HEK293T (cell line): ENCODE results near the gene UBR3.
"Not testable (repeated sequence)": the region's sequence is repeated elsewhere in the genome, so short reads cannot be mapped to it uniquely, and the experiment has no call there.

Source experiments
- CTCF ChIA-PET: fragments of 350-600 bp; formaldehyde crosslinking; extraction: SDS; loops from one replicate; lab custom pipeline; 2021; ENCODE audit warnings: antibody characterized with exemption, inconsistent platforms; lab: Yijun Ruan, JAX
- POLR2A ChIA-PET: fragments of 350-600 bp; formaldehyde crosslinking; extraction: SDS; loops from one replicate; lab custom pipeline; 2020; ENCODE audit warnings: antibody characterized with exemption, inconsistent platforms; lab: Yijun Ruan, JAX
- DNase-seq: peaks from one replicate; pipeline ENCODE4 v3.0.0; 2012; ENCODE audit warnings: mixed read lengths; ENCODE audit errors: extremely low spot score
- ARNT ChIP-seq: fragments of 450-650 bp; IDR thresholded peaks from 2 replicates; pipeline ENCODE4 v1.6.1; 2017; ENCODE audit warnings: mild to moderate bottlenecking
- BHLHE40 ChIP-seq: fragments of 450-650 bp; IDR thresholded peaks from 2 replicates; pipeline ENCODE4 v1.6.1; 2016; ENCODE audit warnings: mild to moderate bottlenecking, moderate library complexity, borderline replicate concordance
- CTBP1 ChIP-seq: fragments of 450-650 bp; IDR thresholded peaks from 2 replicates; pipeline ENCODE4 v1.6.1; 2016; ENCODE audit warnings: borderline replicate concordance
- ELF4 ChIP-seq: fragments of 450-650 bp; IDR thresholded peaks from 2 replicates; pipeline ENCODE4 v1.6.1; 2017; ENCODE audit warnings: antibody characterized with exemption
- FOXA1 ChIP-seq: fragments of 450-650 bp; IDR thresholded peaks from 2 replicates; pipeline ENCODE4 v1.6.1; 2016; ENCODE audit warnings: mild to moderate bottlenecking
- FOXK2 ChIP-seq: fragments of 450-650 bp; IDR thresholded peaks from 2 replicates; pipeline ENCODE4 v1.6.1; 2016; ENCODE audit warnings: mild to moderate bottlenecking
- FOXM1 ChIP-seq: fragments of 450-650 bp; IDR thresholded peaks from 2 replicates; pipeline ENCODE4 v1.6.1; 2017; ENCODE audit warnings: mild to moderate bottlenecking, borderline replicate concordance
- HDGF ChIP-seq: fragments of 450-650 bp; IDR thresholded peaks from 2 replicates; pipeline ENCODE4 v1.6.1; 2017; ENCODE audit warnings: antibody characterized with exemption, borderline replicate concordance
- L3MBTL2 ChIP-seq: fragments of 450-650 bp; conservative IDR thresholded peaks from 2 replicates; pipeline ENCODE4 v1.6.1; 2016; ENCODE audit warnings: mild to moderate bottlenecking
- LEF1 ChIP-seq: fragments of 450-650 bp; IDR thresholded peaks from 2 replicates; pipeline ENCODE4 v1.6.1; 2017; ENCODE audit warnings: mild to moderate bottlenecking, borderline replicate concordance
- NFRKB ChIP-seq: fragments of 450-650 bp; IDR thresholded peaks from 2 replicates; pipeline ENCODE4 v1.6.1; 2016; ENCODE audit warnings: mild to moderate bottlenecking, moderate library complexity
- SP1 ChIP-seq: fragments of 450-650 bp; IDR thresholded peaks from 2 replicates; pipeline ENCODE4 v1.6.1; 2017
- SUZ12 ChIP-seq: fragments of 450-650 bp; IDR thresholded peaks from 2 replicates; pipeline ENCODE4 v1.6.1; 2016; ENCODE audit warnings: mild to moderate bottlenecking
- TARDBP ChIP-seq: fragments of 450-650 bp; IDR thresholded peaks from 2 replicates; pipeline ENCODE4 v1.6.1; 2016
- ZNF384 ChIP-seq: fragments of 450-650 bp; IDR thresholded peaks from 2 replicates; pipeline ENCODE4 v1.6.1; 2016
- TF ChIP-seq, protein P1 (sequence below): fragments of 450-650 bp; IDR thresholded peaks from 2 replicates; pipeline ENCODE4 v1.6.1; 2016

UBR3 gene

DNA sequence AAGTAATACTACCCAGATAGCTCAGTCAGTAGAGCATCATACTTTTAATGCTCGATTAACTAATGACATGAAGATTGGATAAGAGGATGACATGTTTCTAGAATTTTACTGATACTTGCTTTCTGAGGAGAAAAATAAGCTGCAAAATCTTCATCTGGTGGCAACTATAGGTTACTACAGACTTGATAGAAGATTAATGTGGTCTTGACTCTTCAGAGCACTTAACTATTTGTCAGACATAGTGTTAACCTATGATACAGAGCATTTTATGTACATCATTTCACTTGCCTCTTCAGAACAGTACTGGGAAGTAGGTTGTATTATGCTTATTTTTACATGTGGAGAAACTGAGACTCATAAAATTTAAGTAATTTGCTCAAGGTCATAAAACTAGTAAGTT lies 83.9 kb downstream of the UBR3 start:
- TF ChIP-seq FOXM1 (no peak), SP1 (no peak), FOXA1 (no peak), NFRKB (no peak), ZNF384 (no peak)
- CTCF ChIA-PET: interaction anchor here (1.0 kb wide), 1 partner anchor 13 kb away, joined by 3 read pairs; no protein-coding TSS in a partner anchor
- POLR2A ChIA-PET: no interaction called here
- DNase-seq: no peak

DNA sequence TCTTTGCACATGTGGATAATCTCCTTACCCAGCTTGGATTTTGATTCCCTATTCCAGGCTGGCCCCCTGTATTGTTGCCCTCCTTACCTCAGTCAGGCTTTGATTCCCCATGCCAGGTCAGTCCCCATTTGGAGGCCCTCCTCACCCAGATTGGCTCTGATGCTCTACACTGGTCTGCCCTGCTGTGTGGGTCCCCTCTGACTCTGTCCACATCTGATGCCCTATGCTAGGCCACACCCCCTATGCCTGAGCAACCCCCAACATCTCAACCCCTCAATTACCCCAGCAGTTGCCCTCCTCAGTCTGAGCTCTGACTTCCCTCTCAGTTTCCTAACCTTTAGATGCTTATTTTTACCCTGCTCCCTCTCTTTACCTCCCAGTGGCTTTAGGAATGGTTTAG lies 89.4 kb downstream of the UBR3 start:
- TF ChIP-seq ELF4 (no peak), FOXK2 (no peak), FOXA1 (no peak), SP1 (no peak), CTBP1 (no peak), TARDBP (no peak), FOXM1 (no peak), HDGF (no peak), NFRKB (no peak), SUZ12 (no peak)
- POLR2A ChIA-PET: no interaction called here
- CTCF ChIA-PET: interaction anchor here (0.6 kb wide), 1 partner anchor 15 kb away, joined by 3 read pairs; no protein-coding TSS in a partner anchor
- no peak for DNase-seq

DNA sequence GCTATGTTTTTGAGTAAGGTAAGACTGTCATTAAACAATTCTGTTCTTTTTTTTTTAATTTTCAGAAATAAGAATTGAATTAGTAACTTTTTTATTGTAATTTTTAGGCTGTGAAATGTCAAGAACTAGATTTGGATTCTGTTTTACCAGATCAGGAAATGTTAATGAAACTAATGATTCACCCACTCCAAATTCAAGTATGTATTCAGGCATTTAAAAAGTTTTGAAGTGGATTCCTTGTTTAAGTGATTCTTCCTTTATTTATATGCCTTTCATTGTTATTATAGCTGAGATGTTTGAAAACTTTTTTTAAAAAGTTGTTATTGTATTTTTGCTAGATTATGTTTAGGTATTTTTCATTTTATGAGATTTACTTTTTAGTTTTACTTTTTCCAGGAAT lies 96.7 kb downstream of the UBR3 start:
- DNase-seq: no peak
- ChIA-PET CTCF (no interaction called here), POLR2A (no interaction called here)
- no peak for TF ChIP-seq ARNT
- TF ChIP-seq SUZ12: no peak
- TF ChIP-seq L3MBTL2: no peak
- no peak for TF ChIP-seq HDGF
- no peak for TF ChIP-seq NFRKB
- TF ChIP-seq TARDBP: no peak
- no peak for TF ChIP-seq LEF1

DNA sequence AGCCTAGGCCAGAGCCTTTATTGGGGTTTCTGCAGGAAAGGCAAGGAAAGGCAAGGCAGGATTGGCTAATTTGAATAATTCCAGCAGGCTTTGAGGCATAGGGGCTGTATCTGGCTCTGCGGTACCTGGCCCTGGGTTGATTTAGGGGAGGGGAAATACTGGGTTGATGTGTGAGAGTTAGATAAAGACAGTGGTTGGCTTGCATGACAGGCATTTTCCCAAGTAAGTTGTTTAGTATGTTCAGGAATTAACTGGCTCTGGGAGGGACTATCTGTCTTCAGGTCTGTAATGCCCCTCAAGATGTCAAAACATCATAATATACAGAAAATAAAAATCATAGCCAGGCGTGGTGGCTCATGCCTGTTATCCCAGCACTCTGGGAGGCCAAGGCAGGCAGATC lies 98.7 kb downstream of the UBR3 start:
- no peak for DNase-seq
- ChIA-PET CTCF (no interaction called here), POLR2A (no interaction called here)
- TF ChIP-seq ARNT: no peak
- no peak for TF ChIP-seq L3MBTL2
- TF ChIP-seq SUZ12: no peak
- no peak for TF ChIP-seq LEF1
- TF ChIP-seq ELF4: no peak
- no peak for TF ChIP-seq BHLHE40
- no peak for TF ChIP-seq FOXA1
- no peak for TF ChIP-seq FOXM1
- no peak for TF ChIP-seq ZNF384
- TF ChIP-seq CTBP1: no peak
- no peak for TF ChIP-seq NFRKB
- no peak for TF ChIP-seq SP1

DNA sequence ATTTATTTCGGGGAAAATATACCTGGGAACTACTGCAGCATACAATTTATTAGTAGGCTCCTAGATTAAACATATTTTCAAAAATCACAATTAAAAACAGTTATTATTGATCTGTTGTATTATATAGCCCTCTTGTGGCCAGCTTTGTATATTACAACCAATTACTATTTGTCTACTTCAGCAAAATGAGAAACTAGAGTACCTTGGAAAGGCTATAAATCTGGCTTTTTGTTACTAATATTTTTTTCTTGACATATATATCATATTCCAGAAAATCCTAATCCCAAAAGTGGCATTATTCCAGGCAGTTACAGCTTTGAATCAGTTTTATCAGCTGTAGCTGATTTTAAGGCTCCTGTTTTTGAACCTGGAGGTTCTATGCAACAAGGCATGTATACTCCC lies 101.2 kb downstream of the UBR3 start:
- POLR2A ChIA-PET: no interaction called here
- TF ChIP-seq HDGF (no peak), SP1 (no peak), NFRKB (no peak), CTBP1 (no peak), LEF1 (no peak), ZNF384 (no peak), ARNT (no peak), ELF4 (no peak), SUZ12 (no peak), FOXM1 (no peak)
- TF ChIP-seq, protein P1, sequence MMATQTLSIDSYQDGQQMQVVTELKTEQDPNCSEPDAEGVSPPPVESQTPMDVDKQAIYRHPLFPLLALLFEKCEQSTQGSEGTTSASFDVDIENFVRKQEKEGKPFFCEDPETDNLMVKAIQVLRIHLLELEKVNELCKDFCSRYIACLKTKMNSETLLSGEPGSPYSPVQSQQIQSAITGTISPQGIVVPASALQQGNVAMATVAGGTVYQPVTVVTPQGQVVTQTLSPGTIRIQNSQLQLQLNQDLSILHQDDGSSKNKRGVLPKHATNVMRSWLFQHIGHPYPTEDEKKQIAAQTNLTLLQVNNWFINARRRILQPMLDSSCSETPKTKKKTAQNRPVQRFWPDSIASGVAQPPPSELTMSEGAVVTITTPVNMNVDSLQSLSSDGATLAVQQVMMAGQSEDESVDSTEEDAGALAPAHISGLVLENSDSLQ: no peak
- CTCF ChIA-PET: no interaction called here
- DNase-seq: no peak

DNA sequence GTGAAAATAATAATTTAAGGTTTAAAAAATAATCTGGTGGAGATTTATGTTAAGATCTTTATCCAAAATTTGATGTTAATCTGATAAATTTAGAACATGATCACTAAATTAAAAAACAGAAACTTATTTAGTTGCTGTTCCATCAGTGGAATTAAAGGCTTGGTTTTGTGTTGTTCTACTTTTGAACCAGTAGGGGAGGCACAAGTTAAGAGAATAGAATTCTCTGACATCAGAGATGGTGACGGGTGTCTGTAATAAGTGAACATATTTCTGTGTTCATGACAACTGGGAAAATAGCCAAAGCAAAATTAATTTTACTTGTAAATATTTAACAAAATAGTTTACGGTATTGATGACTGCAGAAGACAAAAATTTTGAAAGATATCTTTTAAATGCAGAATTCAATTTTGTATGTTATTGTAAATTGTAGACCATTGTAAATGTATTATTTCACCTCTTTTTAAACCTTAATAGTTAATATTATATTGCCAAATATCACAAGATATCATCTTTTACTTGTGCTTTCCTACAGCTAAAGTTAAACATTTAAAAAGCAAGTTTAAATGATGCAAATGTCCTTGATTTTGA lies 106.0 kb downstream of the UBR3 start:
- TF ChIP-seq, protein P1: 0 out of 2 replicates have a peak, but pooled peaks have one; percentile 32
- TF ChIP-seq LEF1: no peak
- peak; percentile 31 for DNase-seq
- CTCF ChIA-PET: no interaction called here
- POLR2A ChIA-PET: no interaction called here

DNA sequence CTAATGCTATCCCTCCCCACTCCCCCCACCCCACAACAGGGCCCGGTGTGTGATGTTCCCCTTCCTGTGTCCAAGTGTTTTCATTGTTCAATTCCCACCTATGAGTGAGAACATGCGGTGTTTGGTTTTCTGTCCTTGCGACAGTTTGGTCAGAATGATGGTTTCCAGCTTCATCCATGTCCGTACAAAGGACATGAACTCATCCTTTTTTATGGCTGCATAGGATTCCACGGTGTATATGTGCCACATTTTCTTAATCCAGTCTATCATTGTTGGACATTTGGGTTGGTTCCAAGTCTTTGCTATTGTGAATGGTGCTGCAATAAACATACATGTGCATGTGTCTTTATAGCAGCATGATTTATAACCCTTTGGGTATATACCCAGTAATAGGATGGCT lies 109.4 kb downstream of the UBR3 start:
- DNase-seq, CTCF ChIA-PET, POLR2A ChIA-PET: not testable (repeated sequence)

DNA sequence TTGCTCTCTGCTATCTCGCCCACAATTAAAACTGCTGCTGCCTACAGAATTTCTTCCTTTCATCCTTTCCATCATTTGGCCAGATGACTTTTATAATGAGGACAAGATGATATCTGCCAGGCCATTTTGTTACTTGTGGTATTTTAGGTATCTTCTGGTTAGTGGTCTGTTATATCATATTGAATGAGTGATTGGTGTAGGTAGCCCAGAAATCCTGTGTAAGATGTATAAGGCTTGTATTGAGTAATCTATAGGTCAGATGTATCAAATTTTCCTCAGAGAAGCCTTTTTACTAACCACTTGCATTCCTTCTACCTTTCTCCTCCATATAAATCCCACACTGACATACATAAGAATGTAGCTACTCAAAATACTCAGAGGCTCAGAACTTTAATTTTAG lies 118.3 kb downstream of the UBR3 start:
- ChIA-PET CTCF (interaction anchor here (0.9 kb wide), 1 partner anchor 155 kb away, joined by 3 read pairs; no protein-coding TSS in a partner anchor), POLR2A (no interaction called here)
- TF ChIP-seq HDGF (no peak), CTBP1 (no peak), FOXM1 (no peak), SUZ12 (no peak), FOXA1 (no peak), FOXK2 (no peak)
- TF ChIP-seq, protein P1: no peak
- no peak for DNase-seq
